ENCODE results near the gene SAP25. TPM values are rescaled to one million over a fixed set of nuclear protein-coding genes. Genes with fewer than 3 reads are reported as not detected.

The SAP25 gene
- polyA plus RNA-seq, 1 of the 3 experiments (the other 2 are of a cell fraction), result 1.2 TPM

GRCh38 chr7:100620239-100620638, 46.5 kb upstream of the SAP25 start:
- POLR2A ChIA-PET, result no interaction called here
- CTCF ChIA-PET, result interaction anchor here (0.6 to 2.6 kb wide), 6 partner anchors 9 to 179 kb away, joined by 3 to 10 read pairs (median 3); no protein-coding TSS in a partner anchor

More at GRCh38 chr7:100620239-100620638, 46.5 kb upstream of the SAP25 start:
- no peak for TF ChIP-seq NRF1 (IDR thresholded peaks at IDR 0.05; ENCODE audit: low read depth, low read length)
- no peak for TF ChIP-seq MXI1 (IDR thresholded peaks at IDR 0.05; ENCODE audit: low read depth, low read length)
- TF ChIP-seq REST (IDR thresholded peaks at IDR 0.05; ENCODE audit: low read depth, low read length), result no peak
- TF ChIP-seq IRF3 (IDR thresholded peaks at IDR 0.05; ENCODE audit: low read depth, low read length), result no peak
- no peak for TF ChIP-seq GABPA (IDR thresholded peaks at IDR 0.05; ENCODE audit: low read depth)
- no peak for TF ChIP-seq USF2 (IDR thresholded peaks at IDR 0.05; ENCODE audit: borderline replicate concordance, low read depth, low read length)
- TF ChIP-seq EZH2phosphoT487 (IDR thresholded peaks at IDR 0.05; ENCODE audit: borderline replicate concordance, low read depth), result no peak
- no peak for TF ChIP-seq USF1 (IDR thresholded peaks at IDR 0.05; ENCODE audit: borderline replicate concordance, low read depth)
- no peak for TF ChIP-seq MAX (IDR thresholded peaks at IDR 0.05; ENCODE audit: low read depth)
- no peaks in the 10 kb centered on the region for H3K79me2 ChIP-seq (ENCODE audit: insufficient read depth)
- no peak overlapping the region for H3K4me3 ChIP-seq (ENCODE audit: low read depth in 2 of 2, low read length in 1 of 2)
- DNase-seq, result no peak
- no peaks in the 10 kb centered on the region for H4K20me1 ChIP-seq (ENCODE audit: insufficient read depth)
- no peak overlapping the region for H2AFZ ChIP-seq (ENCODE audit: low read depth)
- no peak overlapping the region for H3K4me2 ChIP-seq
- H3K4me1 ChIP-seq (ENCODE audit: control insufficient read depth in 1 of 2, insufficient read depth in 2 of 2, low read depth in 1 of 2, low read length in 1 of 2), result no peaks in the 10 kb centered on the region
- no peaks in the 10 kb centered on the region for H3K9me3 ChIP-seq
- no peaks in the 10 kb centered on the region for H3K9me2 ChIP-seq
- peaks cover 8% of the 10 kb centered on the region for H3F3A ChIP-seq (replicated peaks; ENCODE audit: insufficient read depth)
- H3K27me3 ChIP-seq (ENCODE audit: insufficient read depth), result no peaks in the 10 kb centered on the region
- H3K27ac ChIP-seq (ENCODE audit: low read depth in 2 of 2, low read length in 1 of 2), result no peak overlapping the region
- WGBS (ENCODE audit: low lambda C conversion rate), result 91% methylated on average over 6 of the region's 6 CpGs
- H3K9ac ChIP-seq, result no peak overlapping the region
- H3K36me3 ChIP-seq (replicated peaks in 1 of 2; ENCODE audit: control insufficient read depth in 1 of 2, insufficient read depth in 2 of 2, low read length in 1 of 2), result no peaks in the 10 kb centered on the region

All from SK-N-SH (cell line).